Fibroblast of mammary gland (primary cell): ENCODE results near the gene CCR5AS.

Experiments
- DNase-seq: peaks from one replicate; pipeline ENCODE4 v3.0.0-alpha.2; 2010; ENCODE audit warnings: low read depth
- H3K4me3 ChIP-seq: 2 replicates; pipeline ENCODE4 v1.5.1; 2011; ENCODE audit warnings: low read depth, mild to moderate bottlenecking, low read length, moderate library complexity; ENCODE audit not compliant: control insufficient read depth
- CTCF ChIP-seq: conservative IDR thresholded peaks from 2 replicates; pipeline ENCODE4 v1.5.1; 2011; ENCODE audit warnings: low read depth, low read length, inconsistent platforms; ENCODE audit not compliant: control insufficient read depth, insufficient read depth

Gene CCR5AS

GRCh38 chr3:46449755-46450552, 43.1 kb upstream of the CCR5AS start:
- peak; percentile 68 for TF ChIP-seq CTCF
- no peak overlapping the region for H3K4me3 ChIP-seq
- peak; percentile 11 for DNase-seq

GRCh38 chr3:46448721-46449120, 41.9 kb upstream of the CCR5AS start:
- TF ChIP-seq CTCF, result no peak
- DNase-seq, result no peak
- no peak overlapping the region for H3K4me3 ChIP-seq

GRCh38 chr3:46447228-46447985, 40.5 kb upstream of the CCR5AS start:
- no peak for DNase-seq
- no peak overlapping the region for H3K4me3 ChIP-seq
- TF ChIP-seq CTCF, result no peak

- DNase-seq, result peak; percentile 52
- peak; percentile 52 for TF ChIP-seq CTCF
- H3K4me3 ChIP-seq, result no peak overlapping the region
Measured at GRCh38 chr3:46442576-46443530, 36.0 kb upstream of the CCR5AS start.

- DNase-seq, result no peak
- TF ChIP-seq CTCF, result no peak
- H3K4me3 ChIP-seq, result no peak overlapping the region
Measured at GRCh38 chr3:46440531-46441294, 33.8 kb upstream of the CCR5AS start.

- no peak for DNase-seq
- TF ChIP-seq CTCF, result no peak
- H3K4me3 ChIP-seq, result no peak overlapping the region
Measured at GRCh38 chr3:46438831-46439230, 32.0 kb upstream of the CCR5AS start.
